Measurements from ENCODE around the gene ALDH1L1.

ALDH1L1 gene

GRCh38 chr3:126119976-126120375, 60.4 kb downstream of the ALDH1L1 start:
- no peak for DNase-seq (ENCODE audit: low spot score)

DNA sequence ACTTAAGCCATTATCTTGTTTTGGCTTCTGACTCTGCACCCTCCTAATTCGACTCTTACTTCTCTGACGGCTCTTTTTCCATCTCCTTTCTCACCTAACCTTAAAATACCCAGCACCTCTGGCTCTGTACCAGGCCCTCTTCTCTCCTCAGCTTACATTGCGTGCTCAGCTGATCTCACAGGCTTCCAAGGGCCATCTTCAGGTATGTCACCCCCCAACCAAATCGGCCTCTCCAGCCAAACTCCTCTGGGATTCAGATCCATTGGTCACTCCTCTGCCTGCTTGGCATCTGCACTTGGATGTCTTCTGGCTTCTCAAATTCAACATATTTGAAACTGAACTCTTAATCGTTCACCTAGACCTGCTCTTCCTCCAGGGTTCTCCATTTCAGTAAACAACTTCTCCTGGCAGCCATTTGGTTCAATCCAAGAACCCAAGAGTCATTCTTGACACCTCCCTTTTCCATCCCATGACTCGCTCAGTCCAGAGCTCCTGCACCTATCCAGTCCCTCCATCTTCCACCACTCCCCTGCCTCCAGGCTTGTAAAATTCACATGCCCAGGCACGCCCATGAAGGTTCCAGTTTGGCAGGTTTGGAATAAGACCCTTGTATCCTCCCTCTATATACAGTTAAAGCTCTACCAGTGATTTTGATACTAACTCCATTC, 61.2 kb downstream of the ALDH1L1 start:
- DNase-seq (ENCODE audit: low spot score), result no peak

DNA sequence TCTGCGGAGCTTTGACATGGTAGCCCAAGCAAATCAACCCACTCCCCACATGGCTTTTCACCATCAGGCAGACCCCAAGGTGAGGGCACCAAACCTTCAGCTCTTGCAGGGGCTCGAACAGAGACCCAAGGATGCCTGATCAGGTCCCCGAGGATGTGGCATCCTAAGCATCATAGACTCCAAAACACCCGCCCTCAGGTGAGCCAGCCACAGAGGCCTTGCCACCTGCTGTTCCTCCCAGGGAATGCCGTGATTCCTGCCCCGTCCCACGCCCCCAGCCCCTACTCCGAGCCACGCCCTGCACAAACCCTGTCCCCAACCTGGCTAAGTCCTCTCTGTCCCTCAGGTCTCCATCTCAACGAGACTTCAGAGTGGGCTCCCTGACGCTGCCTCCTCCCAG, 61.8 kb downstream of the ALDH1L1 start:
- DNase-seq (ENCODE audit: low spot score), result no peak

GRCh38 chr3:126117786-126118185, 62.6 kb downstream of the ALDH1L1 start:
- no peak for DNase-seq (ENCODE audit: low spot score)

DNA sequence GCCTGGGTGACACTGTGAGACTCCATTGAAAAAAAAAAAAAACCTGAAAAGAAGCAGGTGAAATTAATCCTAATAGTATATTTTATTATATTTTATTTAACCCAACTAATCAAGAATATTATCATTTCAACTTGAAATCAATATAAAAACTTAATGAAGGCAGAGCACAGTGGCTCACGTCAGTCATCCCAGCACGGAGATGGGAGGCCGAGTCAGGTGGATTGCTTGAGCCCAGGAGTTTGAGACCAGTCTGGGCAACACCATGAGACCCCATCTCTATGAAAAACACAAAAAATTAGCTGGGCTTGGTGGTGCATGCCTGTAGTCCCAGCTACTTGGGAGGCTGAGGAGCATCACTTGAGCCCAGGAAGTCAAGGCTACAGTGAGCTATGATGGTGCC, 63.2 kb downstream of the ALDH1L1 start:
- DNase-seq (ENCODE audit: low spot score), result no peak

DNA sequence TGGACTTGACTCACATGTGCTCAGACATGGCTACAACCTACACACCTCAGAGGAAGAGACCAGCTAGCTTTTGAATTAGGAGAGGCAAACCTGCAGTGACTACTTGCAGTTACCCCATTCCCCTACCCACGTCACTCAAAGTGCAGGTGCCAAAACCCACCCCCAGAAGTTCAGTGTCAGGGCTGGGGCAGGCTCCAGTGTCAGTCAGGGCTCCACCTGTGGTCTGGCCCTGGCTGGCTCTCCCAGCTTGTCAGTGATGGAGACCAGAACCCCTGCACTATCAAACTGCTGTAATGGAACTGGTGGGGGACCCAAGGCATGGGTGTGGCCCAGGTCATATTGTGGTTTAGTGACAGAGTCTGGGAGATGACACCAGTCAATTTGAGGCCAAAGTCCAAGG, 63.9 kb downstream of the ALDH1L1 start:
- DNase-seq (ENCODE audit: low spot score), result no peak

DNA sequence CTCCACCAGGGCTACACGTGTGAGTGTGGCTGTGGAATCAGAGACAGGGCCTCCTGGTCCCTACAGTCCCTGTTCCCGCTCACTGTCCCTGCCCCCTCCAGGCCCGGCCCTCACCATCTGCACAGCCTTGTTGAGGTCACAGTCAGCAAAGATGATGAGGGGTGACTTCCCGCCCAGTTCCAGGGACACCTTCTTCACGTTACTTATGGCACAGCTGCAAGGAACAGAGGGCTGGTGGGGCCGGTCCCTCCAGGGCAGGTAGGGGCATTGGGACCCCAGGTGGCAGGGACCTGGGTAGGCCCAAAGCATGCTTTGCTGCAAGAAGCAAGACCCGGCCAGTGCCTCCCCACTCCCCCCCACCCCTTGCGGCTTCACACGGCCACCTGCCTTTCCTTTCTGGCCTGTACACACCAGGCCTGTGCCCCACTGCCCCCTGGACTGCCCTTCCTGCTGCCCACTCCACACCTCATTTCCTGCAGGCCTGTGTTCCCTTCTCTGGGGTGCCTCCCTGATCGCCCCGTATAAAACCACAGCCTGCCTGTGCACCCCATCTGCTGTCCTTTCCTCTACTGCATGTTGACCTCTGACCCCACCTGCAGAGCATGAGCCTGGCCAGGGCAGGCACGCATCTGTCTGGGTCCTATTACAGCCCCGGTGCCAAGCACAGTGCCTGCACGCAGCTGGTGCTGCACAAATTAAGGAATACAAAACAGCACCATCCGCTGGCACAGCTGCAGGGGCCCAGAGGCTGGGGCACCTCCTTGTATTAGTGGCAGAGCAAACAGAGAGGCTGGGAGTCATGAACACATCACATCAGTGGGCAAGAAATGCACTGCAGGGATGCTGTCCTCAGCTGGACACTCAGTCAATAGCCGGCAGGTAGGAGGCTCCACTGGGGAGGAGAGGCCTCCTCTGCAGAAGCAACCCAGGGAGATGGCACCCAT, 65.7 kb downstream of the ALDH1L1 start:
- no peak for DNase-seq (ENCODE audit: low spot score)

DNA sequence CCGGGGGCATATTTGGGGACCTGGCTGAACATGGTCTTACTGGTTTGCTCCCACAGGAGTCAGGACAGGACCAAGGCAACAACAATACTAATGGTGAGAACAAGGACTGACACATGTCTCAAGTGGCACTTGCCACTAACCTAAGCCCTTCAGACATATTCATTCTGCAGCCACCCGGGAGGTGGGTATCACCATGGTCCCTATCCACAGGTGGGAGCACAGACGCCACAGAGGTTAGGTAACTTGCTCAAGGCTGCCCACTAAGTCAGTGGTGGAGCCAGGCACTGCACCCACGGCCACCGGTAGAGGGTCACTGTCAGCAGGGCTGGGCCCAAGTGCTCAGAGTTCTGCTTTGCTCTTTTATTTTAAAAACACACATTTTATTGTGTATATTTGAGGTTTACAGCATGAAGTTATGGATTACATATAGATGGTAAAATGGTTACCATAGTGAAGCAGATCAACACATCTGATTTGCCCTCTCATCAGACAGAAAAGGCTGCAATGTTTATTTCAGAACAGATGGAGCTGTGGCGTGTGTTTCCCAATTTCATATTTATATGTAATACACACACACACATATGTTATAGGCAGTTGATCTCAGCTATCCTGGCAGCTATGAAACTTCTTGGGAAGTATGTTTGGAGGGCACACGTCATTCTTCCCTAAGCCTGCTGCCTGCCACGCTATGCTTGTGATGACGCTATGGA, 66.5 kb downstream of the ALDH1L1 start:
- DNase-seq (ENCODE audit: low spot score), result no peak

DNA sequence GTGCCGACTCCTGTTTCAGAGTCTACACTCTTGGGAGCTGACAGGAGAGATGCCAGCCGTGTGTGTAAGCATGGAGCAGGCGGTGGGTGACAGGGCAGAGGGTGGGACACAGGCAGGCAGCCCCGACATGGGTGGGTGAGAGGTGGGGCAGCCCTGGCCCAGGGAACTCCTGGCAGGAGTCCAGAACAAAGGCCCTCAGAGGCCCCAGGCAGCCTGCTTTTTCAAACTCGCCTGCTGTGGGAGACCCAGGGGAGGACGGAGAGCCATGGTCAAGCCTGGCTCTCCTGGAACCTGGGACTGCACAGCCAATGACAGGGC, 67.2 kb downstream of the ALDH1L1 start:
- DNase-seq (ENCODE audit: low spot score), result no peak

DNA sequence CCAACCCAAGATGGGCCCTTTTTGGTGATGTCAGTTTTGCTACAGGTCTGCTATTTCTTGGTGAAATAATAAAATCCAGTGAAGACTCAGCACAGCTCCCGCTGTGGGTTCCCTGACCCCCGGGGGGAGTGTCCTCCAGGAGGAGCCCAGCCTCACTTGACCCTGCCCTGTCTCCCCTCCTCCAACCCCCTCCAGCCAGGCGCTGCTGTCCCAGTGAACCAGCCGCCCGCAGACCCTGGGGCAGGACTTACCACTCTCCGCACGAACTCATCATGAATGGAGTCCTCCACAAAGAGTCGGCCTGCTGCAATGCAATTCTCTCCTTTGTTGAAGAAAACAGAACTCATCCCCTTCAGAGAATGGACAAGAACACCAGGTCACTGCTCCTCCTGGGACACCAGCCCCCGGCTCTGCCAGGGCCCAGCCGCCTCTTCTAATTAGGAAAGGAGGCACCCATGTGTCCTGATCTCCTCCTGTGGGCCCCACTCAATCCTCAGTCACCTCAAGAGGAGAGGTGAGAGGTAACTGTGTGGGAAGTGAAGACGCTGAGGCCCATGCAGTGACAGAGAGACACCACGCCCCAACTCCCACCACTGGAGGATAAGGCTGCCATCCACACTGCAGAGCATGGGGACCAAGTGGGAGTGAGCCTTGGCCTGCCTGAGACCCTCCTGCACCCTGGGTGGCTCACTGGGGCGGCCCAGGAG, 67.7 kb downstream of the ALDH1L1 start:
- no peak for DNase-seq (ENCODE audit: low spot score)

DNA sequence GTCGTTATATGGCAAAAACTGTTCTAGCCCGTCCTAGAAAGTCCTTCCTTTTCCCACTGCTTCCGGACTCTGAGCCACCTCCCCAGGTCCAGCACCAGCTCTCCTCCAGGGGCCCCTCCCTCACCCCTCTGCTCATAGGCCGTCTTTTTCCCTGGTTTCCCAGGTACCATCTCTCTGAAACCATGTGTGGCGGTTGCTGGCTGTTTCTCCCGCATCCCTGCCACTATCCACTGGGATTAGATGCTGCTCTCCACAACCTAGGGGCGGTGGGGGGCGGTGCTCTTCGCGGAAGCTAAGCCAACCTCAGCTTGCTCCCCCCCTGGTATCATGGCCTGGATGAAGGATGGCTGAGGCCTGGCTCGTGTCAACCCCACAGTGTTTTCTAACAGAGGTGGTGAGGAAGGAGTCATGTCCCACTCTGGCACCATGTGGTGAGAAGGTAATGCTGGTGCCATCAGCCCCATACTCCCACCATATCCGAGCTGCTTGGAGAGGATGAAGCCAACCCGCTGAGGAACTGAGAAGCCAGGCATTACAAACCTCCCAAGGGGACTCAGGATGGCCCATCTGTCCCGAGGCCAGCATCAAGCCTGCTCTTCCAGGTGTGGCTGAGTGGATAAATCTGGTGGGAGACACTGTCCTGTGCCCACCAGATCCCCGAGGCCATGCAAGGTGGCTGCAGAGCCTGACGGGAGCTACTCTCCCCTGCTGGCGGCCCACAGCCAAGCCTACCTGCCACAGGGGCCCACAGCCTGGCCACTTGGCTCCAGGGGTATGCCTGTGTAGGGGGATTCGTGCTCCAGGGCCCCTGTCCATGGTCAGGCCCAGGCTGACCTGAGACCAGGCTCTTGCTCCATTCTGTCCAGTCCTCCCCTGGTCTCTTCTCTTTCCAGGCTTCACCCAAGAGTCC, 68.6 kb downstream of the ALDH1L1 start:
- DNase-seq (ENCODE audit: low spot score), result no peak

GRCh38 chr3:126111126-126111551, 69.2 kb downstream of the ALDH1L1 start:
- no peak for DNase-seq (ENCODE audit: low spot score)

- no peak for DNase-seq (ENCODE audit: low spot score)
Measured at GRCh38 chr3:126110431-126111125, 69.8 kb downstream of the ALDH1L1 start.

DNA sequence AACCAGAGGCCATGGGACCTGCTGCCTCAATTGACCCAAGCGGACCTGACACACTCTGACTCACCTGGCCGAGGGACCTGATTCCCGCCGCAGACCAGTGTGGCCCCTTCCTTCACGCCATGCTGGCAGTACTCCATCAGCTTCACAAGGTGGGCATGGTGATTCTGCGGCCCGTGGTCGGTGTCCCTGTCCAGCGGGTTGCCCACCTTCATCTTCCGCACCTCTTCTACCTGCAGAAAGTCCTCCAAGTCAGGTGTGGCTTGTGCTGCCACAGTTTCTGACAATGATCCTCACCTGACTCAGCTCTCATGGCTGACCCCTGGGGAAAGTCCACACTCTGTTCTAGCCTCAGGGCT, 70.5 kb downstream of the ALDH1L1 start:
- DNase-seq (ENCODE audit: low spot score), result no peak

GRCh38 chr3:126109146-126109879, 71.1 kb downstream of the ALDH1L1 start:
- no peak for DNase-seq (ENCODE audit: low spot score)

GRCh38 chr3:126108676-126109050, 71.7 kb downstream of the ALDH1L1 start:
- no peak for DNase-seq (ENCODE audit: low spot score)

GRCh38 chr3:126107957-126108675, 72.3 kb downstream of the ALDH1L1 start:
- DNase-seq (ENCODE audit: low spot score), result no peak

- DNase-seq (ENCODE audit: low spot score), result no peak
Measured at GRCh38 chr3:126107203-126107939, 73.0 kb downstream of the ALDH1L1 start.

Measured in cerebellar cortex (tissue), 1 donor.